SK-N-SH (cell line): Measurements from ENCODE around the gene TRMU.

Source experiments
- CTCF ChIP-seq: fragments of 200-600 bp; sonication (generic); IDR thresholded peaks from 2 replicates; pipeline ENCODE4 v1.6.1; 2017; ENCODE audit warnings: antibody characterized with exemption, mild to moderate bottlenecking, moderate library complexity
- POLR2AphosphoS5 ChIP-seq: IDR thresholded peaks from 2 replicates; pipeline ENCODE4 v1.6.1; 2012; ENCODE audit warnings: low read depth, low read length

- TF ChIP-seq CTCF (no peak), POLR2AphosphoS5 (no peak)
Observed at GRCh38 chr22:46392137-46392844, 56.8 kb downstream of the TRMU start.
